OCI-LY1 (cell line): ENCODE data around the gene LPO.

ENCODE experiments used
- CTCF ChIP-seq: fragments of 200-600 bp; sonication (generic), shearing (Covaris generic); IDR thresholded peaks from 2 replicates; pipeline ENCODE4 v1.5.1; 2017; ENCODE audit warnings: mild to moderate bottlenecking, antibody characterized with exemption, low read length, moderate library complexity, mixed read lengths
- EZH2 ChIP-seq: fragments of 200-600 bp; sonication (generic), shearing (Covaris generic); IDR thresholded peaks from 2 replicates; pipeline ENCODE4 v1.8.0; 2017; ENCODE audit warnings: borderline replicate concordance, mixed run types, mild to moderate bottlenecking, antibody characterized with exemption, low read length, moderate library complexity, mixed read lengths

GRCh38 chr17:58275417-58275816 lies 37.0 kb downstream of the LPO start:
- no peak for TF ChIP-seq CTCF
- TF ChIP-seq EZH2, result no peak
